Midbrain (tissue), 1 donor: Measurements from ENCODE around the gene SSBP1.
"Not testable (repeated sequence)": the region's sequence is repeated elsewhere in the genome, so short reads cannot be mapped to it uniquely, and the experiment has no call there.

Experiments used
- DNase-seq: peaks from one replicate; lab custom pipeline; 2025; lab: John Stamatoyannopoulos, UW

The SSBP1 gene

GRCh38 chr7:141770083-141770583 lies 32.0 kb downstream of the SSBP1 start:
- not testable (repeated sequence) for DNase-seq

DNA sequence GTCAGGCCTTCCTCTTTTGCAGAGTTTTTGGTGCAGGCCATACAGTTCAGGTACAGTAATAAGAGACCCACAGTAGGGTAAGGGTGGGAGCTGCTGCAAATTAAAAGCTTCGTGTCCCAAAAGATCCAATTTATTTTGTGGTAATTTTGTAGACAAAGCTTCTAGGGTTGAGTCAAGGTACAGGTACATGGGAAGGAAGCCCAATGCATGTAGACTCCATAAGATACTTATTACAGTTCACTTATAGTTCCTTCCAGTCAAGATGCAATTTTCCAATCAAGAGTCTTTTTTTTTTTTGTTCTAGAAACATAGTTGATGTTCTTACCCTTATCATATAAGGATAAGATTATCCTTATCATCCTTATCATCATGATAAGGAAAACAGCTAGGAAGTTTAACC lies 38.2 kb downstream of the SSBP1 start, which contains the start of gene TAS2R4:
Gene TAS2R4, plus strand, starts transcription at position 301 of the 400 bp plus-strand sequence. CDS start 1,815 bp downstream, outside the sequence.
- no peak for DNase-seq

- peak; percentile 69 for DNase-seq
Measured at GRCh38 chr7:141785706-141786552, 47.8 kb downstream of the SSBP1 start.

DNA sequence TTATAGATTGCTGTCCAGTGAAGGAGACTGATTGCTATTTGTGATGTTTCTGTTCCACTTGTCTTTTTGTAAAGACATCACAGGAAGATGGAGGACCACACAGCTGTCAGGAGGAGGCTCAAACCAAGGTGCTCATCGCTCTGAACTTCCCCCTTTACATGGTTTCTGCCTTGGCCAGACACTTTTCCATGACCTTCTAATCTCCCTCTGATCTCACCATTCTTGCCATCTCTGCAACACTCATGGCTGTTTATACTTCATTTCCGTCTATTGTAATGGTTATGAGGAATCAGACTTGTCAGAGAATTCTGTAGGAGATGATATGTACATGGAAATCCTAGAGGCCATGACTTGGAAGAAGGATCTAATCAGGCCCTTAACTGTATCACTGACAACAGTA lies 50.1 kb downstream of the SSBP1 start:
- DNase-seq = no peak

GRCh38 chr7:141789917-141790316 lies 51.8 kb downstream of the SSBP1 start, which contains the start of gene TAS2R5:
TSS of gene TAS2R5 (plus strand) at chr7:141790217. CDS start at chr7:141790362, 145 bp downstream.
- no peak for DNase-seq

- DNase-seq = peak; percentile 2
Measured at GRCh38 chr7:141792526-141792925, 54.4 kb downstream of the SSBP1 start.
